GM12878 (cell line): ENCODE results near the gene HJV. TPM values are rescaled to one million over a fixed set of nuclear protein-coding genes. Genes with fewer than 3 reads are reported as not detected.

Source experiments
- ATAC-seq: fragments of 200-7000 bp; cut with Tn5 transposase; 3 replicates; pipeline ENCODE4 v1.9.1; 2020; ENCODE audit warnings: mild to moderate bottlenecking, moderate library complexity
- BruUV-seq: library from RNA; stranded (reverse); fragments of 400-500 nt; replicated peaks from 2 replicates; lab custom pipeline; 2021; lab: Mats Ljungman, UMichigan
- CTCF ChIA-PET: fragments of 300-600 bp; sonication (Branson Sonifier 250); formaldehyde crosslinking; extraction: SDS; loops from one replicate; lab custom pipeline; 2021; ENCODE audit warnings: inconsistent platforms; lab: Yijun Ruan, JAX
- POLR2A ChIA-PET: fragments of 350-600 bp; formaldehyde crosslinking; extraction: SDS; loops from one replicate; lab custom pipeline; 2021; ENCODE audit warnings: inconsistent platforms; lab: Charles Lee
- RAD21 ChIA-PET: fragments of 300-600 bp; sonication (Branson Sonifier 250); formaldehyde crosslinking; loops from one replicate; lab custom pipeline; 2023; ENCODE audit warnings: antibody characterized with exemption; ENCODE audit not compliant: unreplicated experiment; lab: Charles Lee
- SMC1A ChIA-PET: fragments of 300-600 bp; sonication (Branson Sonifier 250); formaldehyde crosslinking; loops from one replicate; lab custom pipeline; 2023; ENCODE audit not compliant: unreplicated experiment, uncharacterized antibody; lab: Charles Lee
- DNase-seq: peaks from one replicate; pipeline ENCODE4 v3.0.0-alpha.2; 2011; ENCODE audit warnings: low read depth, low spot score
- FAIRE-seq: peaks from 3 replicates; lab custom pipeline; 2011; peaks lifted over from hg19 to GRCh38; lab: Jason Lieb, UNC
- H2AFZ ChIP-seq: 2 replicates; pipeline ENCODE4 v1.6.0; 2011; ENCODE audit warnings: low read depth, low read length, control low read depth; ENCODE audit not compliant: control insufficient read depth
- H3K27ac ChIP-seq: 2 replicates; pipeline ENCODE4 v1.5.1; 2011; ENCODE audit warnings: control low read depth; ENCODE audit not compliant: control insufficient read depth, insufficient read depth
- H3K27me3 ChIP-seq, 2 experiments: replicated peaks in 1 of 2; 2 replicates each; pipeline versions ENCODE4 v1.6.0 to v1.6.1; 2011; ENCODE audit warnings: low read length in 1 of 2; ENCODE audit not compliant: control insufficient read depth in 2 of 2, insufficient read depth in 2 of 2
- H3K36me3 ChIP-seq, 2 experiments: 2 replicates each; pipeline ENCODE4 v1.5.1; 2011; ENCODE audit warnings: low read length in 1 of 2; ENCODE audit not compliant: control insufficient read depth in 2 of 2, insufficient read depth in 2 of 2
- H3K4me1 ChIP-seq: 2 replicates; pipeline ENCODE4 v1.6.1; 2011; ENCODE audit warnings: mild to moderate bottlenecking, low read length, moderate library complexity, mixed read lengths; ENCODE audit not compliant: control insufficient read depth, insufficient read depth
- H3K4me2 ChIP-seq: 2 replicates; pipeline ENCODE4 v1.6.0; 2011; ENCODE audit warnings: control low read depth; ENCODE audit not compliant: control insufficient read depth, insufficient read depth
- H3K4me3 ChIP-seq: fragments of 200-600 bp; sonication (generic); 2 replicates; pipeline ENCODE4 v1.5.1; 2016
- H3K79me2 ChIP-seq: 2 replicates; pipeline ENCODE4 v1.6.0; 2011; ENCODE audit warnings: low read length; ENCODE audit not compliant: control insufficient read depth, insufficient read depth
- H3K9ac ChIP-seq: 2 replicates; pipeline ENCODE4 v1.8.0; 2011; ENCODE audit warnings: low read length, control low read depth, mixed read lengths; ENCODE audit not compliant: control insufficient read depth, insufficient read depth
- H3K9me3 ChIP-seq: replicated peaks from 3 replicates; pipeline ENCODE4 v1.5.1; 2011; ENCODE audit warnings: mild to moderate bottlenecking, low read length; ENCODE audit not compliant: control insufficient read depth, insufficient read depth
- H4K20me1 ChIP-seq: 2 replicates; pipeline ENCODE4 v1.6.0; 2011; ENCODE audit not compliant: control insufficient read depth, insufficient read depth
- BACH1 ChIP-seq: fragments of 450-650 bp; IDR thresholded peaks from 2 replicates; pipeline ENCODE4 v1.6.1; 2017; ENCODE audit warnings: mild to moderate bottlenecking, borderline replicate concordance
- CEBPB ChIP-seq, 2 experiments: fragments of 150-350 bp in 1 of 2; IDR thresholded peaks; 2 replicates each; pipeline ENCODE4 v1.6.1; 2012 to 2014; ENCODE audit warnings: low read depth in 2 of 2, low read length in 2 of 2, borderline replicate concordance in 1 of 2, inconsistent platforms in 1 of 2
- EED ChIP-seq: sonication (generic); IDR thresholded peaks from 2 replicates; pipeline ENCODE4 v1.6.1; 2016; ENCODE audit warnings: antibody characterized with exemption, low read depth
- FOXK2 ChIP-seq: fragments of 450-650 bp; IDR thresholded peaks from 2 replicates; pipeline ENCODE4 v1.6.1; 2017; ENCODE audit warnings: mild to moderate bottlenecking, moderate library complexity
- HDAC2 ChIP-seq: fragments of 200-600 bp; sonication (generic); IDR thresholded peaks from 2 replicates; pipeline ENCODE4 v1.6.1; 2017
- IKZF2 ChIP-seq, 2 experiments: fragments of 450-650 bp; IDR thresholded peaks; 2 replicates each; pipeline ENCODE4 v1.6.1; 2017; ENCODE audit warnings: mild to moderate bottlenecking in 2 of 2, moderate library complexity in 2 of 2
- MTA2 ChIP-seq: fragments of 450-650 bp; IDR thresholded peaks from 2 replicates; pipeline ENCODE4 v1.6.1; 2016; ENCODE audit warnings: low read depth, mild to moderate bottlenecking, moderate library complexity
- NBN ChIP-seq: fragments of 450-650 bp; IDR thresholded peaks from 2 replicates; pipeline ENCODE4 v1.6.1; 2016
- RAD21 ChIP-seq: IDR thresholded peaks from 2 replicates; pipeline ENCODE4 v1.6.1; 2011; ENCODE audit warnings: mild to moderate bottlenecking, low read depth, low read length, moderate library complexity; ENCODE audit not compliant: insufficient read depth
- RB1 ChIP-seq: fragments of 450-650 bp; formaldehyde crosslinking; IDR thresholded peaks from 2 replicates; pipeline ENCODE4 v1.6.1; 2017; ENCODE audit warnings: mild to moderate bottlenecking, borderline replicate concordance
- RCOR1 ChIP-seq: conservative IDR thresholded peaks from 2 replicates; pipeline ENCODE4 v1.6.1; 2012; ENCODE audit warnings: low read depth, low read length, improper control_type of control experiment
- SIN3A ChIP-seq: IDR thresholded peaks from 2 replicates; pipeline ENCODE4 v1.6.1; 2012; ENCODE audit warnings: low read depth, low read length, improper control_type of control experiment
- SMAD1 ChIP-seq: fragments of 450-650 bp; IDR thresholded peaks from 2 replicates; pipeline ENCODE4 v1.6.1; 2018; ENCODE audit warnings: mild to moderate bottlenecking, low read depth; ENCODE audit not compliant: partially characterized antibody
- SPI1 ChIP-seq: IDR thresholded peaks from 2 replicates; pipeline ENCODE4 v1.6.1; 2011; ENCODE audit warnings: low read depth, mild to moderate bottlenecking, low read length, moderate library complexity, borderline replicate concordance; ENCODE audit not compliant: insufficient read depth
- SREBF2 ChIP-seq: IDR thresholded peaks from 2 replicates; pipeline ENCODE4 v1.6.1; 2012; ENCODE audit warnings: mild to moderate bottlenecking, low read length
- ZNF622 ChIP-seq: fragments of 450-650 bp; IDR thresholded peaks from 2 replicates; pipeline ENCODE4 v1.6.1; 2017; ENCODE audit warnings: mild to moderate bottlenecking, inconsistent platforms
- WGBS: methylation state at CpG from one replicate; pipeline ENCODE4 v1.1.6; 2016; ENCODE audit warnings: low lambda C conversion rate; ENCODE audit not compliant: insufficient replicate concordance, insufficient coverage; ENCODE audit errors: missing lambda C conversion rate; 5-methylcytosine and 5-hydroxymethylcytosine counted together
- in situ Hi-C: fragments of 300-500 bp; cut with MboI; formaldehyde crosslinking; loops from 9 replicates; pipeline ENCODE4 v1.14.3; 2018; ENCODE audit warnings: mixed read lengths
- intact Hi-C: fragments of 100-400 bp; cut with micrococcal nuclease; formaldehyde crosslinking; loops from one replicate; pipeline ENCODE4 v1.14.2; 2022; ENCODE audit not compliant: unreplicated experiment
- polyA plus RNA-seq, 11 experiments: library from polyadenylated mRNA; depleted of rRNA in 4 of 11; unstranded in 6 of 11; stranded (reverse) in 5 of 11; fragments of >200 nt; fragmentation: Nextera tagmentation in 4 of 11; fragmentation: Illumina TruSeq in 1 of 11; extraction: Ambion mirVana in 4 of 11; extraction: Trizol in 1 of 11; gene quantifications; 1 replicate in 1 of 11; 2 replicates in 10 of 11; pipeline versions ENCODE4 v1.2.1 to v1.2.3, GENCODE V29; 2011 to 2016; ENCODE audit warnings: inconsistent platforms in 2 of 11, missing spikeins in 2 of 11, low read depth in 1 of 11
- total RNA-seq, 4 experiments: library from RNA; depleted of rRNA in 3 of 4; stranded (reverse); fragments of >200 nt in 3 of 4; fragmentation: Illumina TruSeq in 1 of 4; extraction: Trizol in 1 of 4; gene quantifications; 2 replicates each; pipeline versions ENCODE4 v1.2.1 to v1.2.3, GENCODE V29; 2013 to 2021
- TF ChIP-seq, protein P1 (sequence below): fragments of 450-650 bp; IDR thresholded peaks from 2 replicates; pipeline ENCODE4 v1.6.1; 2016; ENCODE audit warnings: mild to moderate bottlenecking
- TF ChIP-seq, protein P2 (sequence below): IDR thresholded peaks from 2 replicates; pipeline ENCODE4 v1.6.1; 2011; ENCODE audit warnings: low read depth, low read length, improper control_type of control experiment, borderline replicate concordance
- TF ChIP-seq, protein P3 (sequence below): fragments of 450-650 bp; IDR thresholded peaks from 2 replicates; pipeline ENCODE4 v1.6.1; 2017; ENCODE audit warnings: mild to moderate bottlenecking, low read depth, inconsistent platforms; ENCODE audit not compliant: poor library complexity, severe bottlenecking

HJV gene
- total and polyA plus RNA-seq, 10 of the 15 experiments (the other 5 are each of a cell fraction or from before 2014, with no cell fraction given) = not detected

DNA sequence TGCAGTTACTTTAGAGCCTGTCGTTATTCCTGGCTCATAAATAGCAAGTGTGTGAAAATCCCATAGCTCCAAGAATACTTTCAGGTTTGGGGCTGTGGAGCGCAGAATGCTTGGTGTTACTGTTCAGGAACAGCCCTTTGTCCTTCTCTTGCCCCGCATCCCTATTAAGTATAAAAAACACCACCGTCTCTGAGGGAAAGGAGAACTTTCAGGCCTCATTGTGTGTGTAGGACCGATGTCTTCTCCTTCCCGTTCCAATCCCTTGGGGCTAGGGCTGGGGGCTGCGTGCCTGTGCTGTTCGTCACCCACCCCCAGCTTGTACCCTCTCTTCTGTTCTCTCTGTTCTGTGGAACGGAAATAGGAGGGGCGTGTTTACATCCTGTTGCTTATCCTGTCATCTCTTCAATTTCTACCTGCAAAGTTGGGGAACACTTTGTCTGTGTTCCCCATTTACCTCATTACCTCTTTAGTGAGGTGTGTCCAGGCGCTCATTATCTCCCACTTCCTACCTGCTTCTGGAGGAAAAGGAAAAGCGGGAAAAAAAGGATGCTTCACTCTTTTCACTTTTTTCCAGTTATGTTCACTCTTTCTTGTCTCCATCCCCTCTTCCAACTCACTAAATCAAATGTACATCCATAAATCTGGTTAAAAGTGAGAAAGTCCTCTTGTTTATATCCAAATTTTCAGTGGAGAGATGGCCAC lies 24.4 kb downstream of the HJV start:
- RAD21 ChIA-PET = interaction anchor here (0.9 to 7.4 kb wide), 5 partner anchors 10 to 39 kb away, joined by 3 to 100 read pairs (median 6); partner anchors contain the start of gene LIX1L
- H3K4me1 ChIP-seq = peaks cover 8% of the 10 kb centered on the region
- no peaks in the 10 kb centered on the region for H3K9me3 ChIP-seq
- in situ Hi-C loops = no loop called here
- intact Hi-C loops = no loop called here
- SMC1A ChIA-PET = interaction anchor here (0.6 to 12.5 kb wide), 6 partner anchors 8 to 118 kb away, joined by 3 to 244 read pairs (median 5); partner anchors contain the start of gene POLR3GL
- 0% methylated on average over 12 of the region's 12 CpGs for WGBS
- FAIRE-seq (no peak), ATAC-seq (peak; percentile 63), DNase-seq (no peak)
- no peaks in the 10 kb centered on the region for H4K20me1 ChIP-seq
- POLR2A ChIA-PET = interaction anchor here (0.5 to 4.1 kb wide), 9 partner anchors 8 to 139 kb away, joined by 3 to 82 read pairs (median 8); partner anchors contain the start of genes ANKRD34A, LIX1L, PIAS3 and POLR3GL
- H3K9ac ChIP-seq = peak overlapping the region; percentile 75
- peaks cover 0 to 3% of the 10 kb centered on the region in 2 experiments; a peak in 2 of 4 replicates for H3K36me3 ChIP-seq
- peak overlapping the region; percentile 86 for H3K4me2 ChIP-seq
- CTCF ChIA-PET = interaction anchor here (0.7 to 12.2 kb wide), 8 partner anchors 10 to 152 kb away, joined by 3 to 196 read pairs (median 4); partner anchors contain the start of genes ANKRD34A, LIX1L, NUDT17 and POLR3GL
- H2AFZ ChIP-seq = peak overlapping the region; percentile 77
- H3K27me3 ChIP-seq = no peaks in the 10 kb centered on the region
- peaks cover 15% of the 10 kb centered on the region for H3K79me2 ChIP-seq
- peak overlapping the region; percentile 81 for H3K4me3 ChIP-seq
- peak overlapping the region; percentile 82 for H3K27ac ChIP-seq
- BruUV-seq = TSS peak; percentile 99
- TF ChIP-seq, protein P1, sequence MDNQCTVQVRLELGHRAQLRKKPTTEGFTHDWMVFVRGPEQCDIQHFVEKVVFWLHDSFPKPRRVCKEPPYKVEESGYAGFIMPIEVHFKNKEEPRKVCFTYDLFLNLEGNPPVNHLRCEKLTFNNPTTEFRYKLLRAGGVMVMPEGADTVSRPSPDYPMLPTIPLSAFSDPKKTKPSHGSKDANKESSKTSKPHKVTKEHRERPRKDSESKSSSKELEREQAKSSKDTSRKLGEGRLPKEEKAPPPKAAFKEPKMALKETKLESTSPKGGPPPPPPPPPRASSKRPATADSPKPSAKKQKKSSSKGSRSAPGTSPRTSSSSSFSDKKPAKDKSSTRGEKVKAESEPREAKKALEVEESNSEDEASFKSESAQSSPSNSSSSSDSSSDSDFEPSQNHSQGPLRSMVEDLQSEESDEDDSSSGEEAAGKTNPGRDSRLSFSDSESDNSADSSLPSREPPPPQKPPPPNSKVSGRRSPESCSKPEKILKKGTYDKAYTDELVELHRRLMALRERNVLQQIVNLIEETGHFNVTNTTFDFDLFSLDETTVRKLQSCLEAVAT = 0 out of 2 replicates have a peak, but pooled peaks have one; percentile 44
- TF ChIP-seq, protein P2, sequence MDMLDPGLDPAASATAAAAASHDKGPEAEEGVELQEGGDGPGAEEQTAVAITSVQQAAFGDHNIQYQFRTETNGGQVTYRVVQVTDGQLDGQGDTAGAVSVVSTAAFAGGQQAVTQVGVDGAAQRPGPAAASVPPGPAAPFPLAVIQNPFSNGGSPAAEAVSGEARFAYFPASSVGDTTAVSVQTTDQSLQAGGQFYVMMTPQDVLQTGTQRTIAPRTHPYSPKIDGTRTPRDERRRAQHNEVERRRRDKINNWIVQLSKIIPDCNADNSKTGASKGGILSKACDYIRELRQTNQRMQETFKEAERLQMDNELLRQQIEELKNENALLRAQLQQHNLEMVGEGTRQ = no peak
- TF ChIP-seq SIN3A = peak; percentile 7; the same call in 1 of the 2 replicates
- peak; percentile 78 for TF ChIP-seq FOXK2
- no peak for TF ChIP-seq SMAD1
- no peak for TF ChIP-seq HDAC2
- TF ChIP-seq NBN = 0 out of 2 replicates have a peak, but pooled peaks have one; percentile 5
- TF ChIP-seq BACH1 = 0 out of 2 replicates have a peak, but pooled peaks have one; percentile 20
- no peak for TF ChIP-seq RAD21
- no peak for TF ChIP-seq ZNF622
- TF ChIP-seq IKZF2 (IDR thresholded peaks at IDR 0.05) = peak; percentile 4 to 67; a peak in 3 of 4 replicates
- TF ChIP-seq EED = peak; percentile 69
- TF ChIP-seq MTA2 = peak; percentile 35; the same call in 1 of the 2 replicates
- TF ChIP-seq, protein P3, sequence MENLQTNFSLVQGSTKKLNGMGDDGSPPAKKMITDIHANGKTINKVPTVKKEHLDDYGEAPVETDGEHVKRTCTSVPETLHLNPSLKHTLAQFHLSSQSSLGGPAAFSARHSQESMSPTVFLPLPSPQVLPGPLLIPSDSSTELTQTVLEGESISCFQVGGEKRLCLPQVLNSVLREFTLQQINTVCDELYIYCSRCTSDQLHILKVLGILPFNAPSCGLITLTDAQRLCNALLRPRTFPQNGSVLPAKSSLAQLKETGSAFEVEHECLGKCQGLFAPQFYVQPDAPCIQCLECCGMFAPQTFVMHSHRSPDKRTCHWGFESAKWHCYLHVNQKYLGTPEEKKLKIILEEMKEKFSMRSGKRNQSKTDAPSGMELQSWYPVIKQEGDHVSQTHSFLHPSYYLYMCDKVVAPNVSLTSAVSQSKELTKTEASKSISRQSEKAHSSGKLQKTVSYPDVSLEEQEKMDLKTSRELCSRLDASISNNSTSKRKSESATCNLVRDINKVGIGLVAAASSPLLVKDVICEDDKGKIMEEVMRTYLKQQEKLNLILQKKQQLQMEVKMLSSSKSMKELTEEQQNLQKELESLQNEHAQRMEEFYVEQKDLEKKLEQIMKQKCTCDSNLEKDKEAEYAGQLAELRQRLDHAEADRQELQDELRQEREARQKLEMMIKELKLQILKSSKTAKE = no peak
- no peak for TF ChIP-seq SPI1
- no peak for TF ChIP-seq SREBF2
- TF ChIP-seq RB1 = no peak
- no peak for TF ChIP-seq CEBPB (IDR thresholded peaks at IDR 0.05; ENCODE audit: borderline replicate concordance in 1 of 2, low read depth in 2 of 2, low read length in 2 of 2)
- TF ChIP-seq RCOR1 = no peak
